HCT116 (cell line): ENCODE measurements around the gene MICU2. TPM values are rescaled to one million over a fixed set of nuclear protein-coding genes. Genes with fewer than 3 reads are reported as not detected.

Source experiments
- ATAC-seq: fragments of 200-7000 bp; cut with Tn5 transposase; 2 replicates; pipeline ENCODE4 v1.9.1; 2020; ENCODE audit warnings: mild to moderate bottlenecking, moderate library complexity
- BruUV-seq: library from RNA; stranded (reverse); fragments of 400-500 nt; replicated peaks from 2 replicates; lab custom pipeline; 2021; lab: Mats Ljungman, UMichigan
- CTCF ChIA-PET: fragments of 300-600 bp; sonication (Branson Sonifier 250); formaldehyde crosslinking; loops from one replicate; lab custom pipeline; 2021; ENCODE audit warnings: antibody characterized with exemption; lab: Charles Lee
- POLR2A ChIA-PET: fragments of 300-600, 350-600 bp; sonication (Branson Sonifier 250); formaldehyde crosslinking; loops from one replicate; lab custom pipeline; 2021; ENCODE audit warnings: antibody characterized with exemption; lab: Charles Lee
- RAD21 ChIA-PET, 2 experiments: fragments of 300-600 bp; sonication (Branson Sonifier 250); formaldehyde crosslinking; loops; one replicate each; lab custom pipeline; 2023; ENCODE audit warnings: low total read pairs in 2 of 2; ENCODE audit not compliant: uncharacterized antibody in 2 of 2, unreplicated experiment in 2 of 2, low non-redundant PET in 1 of 2; lab: Charles Lee
- DNase-seq: peaks from one replicate; pipeline ENCODE4 v3.0.0-alpha.2; 2010; ENCODE audit warnings: low read depth, low spot score
- H2AFZ ChIP-seq: fragments of 200-600 bp; shearing (Covaris generic), sonication (generic); 2 replicates; pipeline ENCODE4 v1.6.1; 2017; ENCODE audit warnings: low read depth, mixed run types, mixed read lengths, antibody characterized with exemption, low read length; ENCODE audit not compliant: poor library complexity, severe bottlenecking
- H3K27ac ChIP-seq: 2 replicates; pipeline ENCODE4 v1.5.1; 2012; ENCODE audit warnings: low read depth, low read length
- H3K27me3 ChIP-seq: fragments of 200-600 bp; sonication (generic); 2 replicates; pipeline ENCODE4 v1.6.1; 2016; ENCODE audit warnings: mixed run types, low read length, mixed read lengths; ENCODE audit not compliant: insufficient read depth
- H3K36me3 ChIP-seq, 2 experiments: fragments of 200-500 bp in 1 of 2; fragments of 200-600 bp in 1 of 2; sonication (Bioruptor generic) in 1 of 2; sonication (generic) in 1 of 2; 2 replicates each; pipeline versions ENCODE4 v1.5.1 to v1.6.1; 2014 to 2016; ENCODE audit warnings: low read length in 2 of 2, inconsistent platforms in 1 of 2, mixed read lengths in 1 of 2, mixed run types in 1 of 2; ENCODE audit not compliant: insufficient read depth in 2 of 2, control insufficient read depth in 1 of 2
- H3K4me1 ChIP-seq, 2 experiments: fragments of 200-600 bp in 1 of 2; sonication (generic) in 1 of 2; 2 replicates each; pipeline versions ENCODE4 v1.5.1 to v1.6.1; 2012 to 2017; ENCODE audit warnings: low read length in 2 of 2, inconsistent platforms in 1 of 2, mild to moderate bottlenecking in 1 of 2, mixed read lengths in 1 of 2, mixed run types in 1 of 2, moderate library complexity in 1 of 2; ENCODE audit not compliant: insufficient read depth in 2 of 2, control insufficient read depth in 1 of 2
- H3K4me2 ChIP-seq: fragments of 200-600 bp; sonication (generic); 2 replicates; pipeline ENCODE4 v1.6.1; 2017; ENCODE audit warnings: mixed run types, low read length, mixed read lengths
- H3K4me3 ChIP-seq, 2 experiments: fragments of 200-600 bp in 1 of 2; sonication (generic) in 1 of 2; replicated peaks in 1 of 2; 2 replicates each; pipeline ENCODE4 v1.5.1; 2011 to 2016; ENCODE audit warnings: low read length in 2 of 2, control low read depth in 1 of 2, low read depth in 1 of 2, mild to moderate bottlenecking in 1 of 2, mixed read lengths in 1 of 2, mixed run types in 1 of 2
- H3K79me2 ChIP-seq: fragments of 200-600 bp; sonication (generic); 2 replicates; pipeline ENCODE4 v1.6.1; 2017; ENCODE audit warnings: mild to moderate bottlenecking, mixed run types, low read length, moderate library complexity, mixed read lengths; ENCODE audit not compliant: insufficient read depth
- H3K9ac ChIP-seq: fragments of 200-600 bp; sonication (generic); 2 replicates; pipeline ENCODE4 v1.6.1; 2016; ENCODE audit warnings: low read length, mixed read lengths
- H3K9me2 ChIP-seq: fragments of 200-600 bp; sonication (generic), shearing (Covaris generic); 2 replicates; pipeline ENCODE4 v1.6.1; 2017; ENCODE audit warnings: mixed run types, mild to moderate bottlenecking, moderate library complexity; ENCODE audit not compliant: insufficient read depth
- H3K9me3 ChIP-seq, 2 experiments: fragments of 200-500 bp in 1 of 2; fragments of 200-600 bp in 1 of 2; sonication (Bioruptor generic) in 1 of 2; sonication (generic) in 1 of 2; 2 replicates each; pipeline ENCODE4 v1.6.1; 2014 to 2017; ENCODE audit warnings: low read length in 2 of 2, mixed read lengths in 2 of 2, inconsistent platforms in 1 of 2, low read depth in 1 of 2, mild to moderate bottlenecking in 1 of 2, mixed run types in 1 of 2, moderate library complexity in 1 of 2; ENCODE audit not compliant: control insufficient read depth in 1 of 2, insufficient read depth in 1 of 2
- H4K20me1 ChIP-seq: fragments of 200-600 bp; sonication (generic), shearing (Covaris generic); 2 replicates; pipeline ENCODE4 v1.6.1; 2017; ENCODE audit warnings: mixed run types, mild to moderate bottlenecking, moderate library complexity; ENCODE audit not compliant: insufficient read depth
- ATF3 ChIP-seq: IDR thresholded peaks from 2 replicates; pipeline ENCODE4 v1.6.1; 2012
- CBX3 ChIP-seq: IDR thresholded peaks from 2 replicates; pipeline ENCODE4 v1.6.1; 2012; ENCODE audit warnings: low read depth
- CEBPB ChIP-seq: IDR thresholded peaks from 2 replicates; pipeline ENCODE4 v1.6.1; 2012; ENCODE audit warnings: low read depth
- CTCF ChIP-seq, 3 experiments: fragments of 200-600 bp in 1 of 3; sonication (generic) in 1 of 3; IDR thresholded peaks in 2 of 3; conservative IDR thresholded peaks in 1 of 3; 2 replicates each; pipeline ENCODE4 v1.5.1; 2012 to 2017; ENCODE audit warnings: low read depth in 2 of 3, low read length in 2 of 3, antibody characterized with exemption in 1 of 3, borderline replicate concordance in 1 of 3, control low read depth in 1 of 3, mild to moderate bottlenecking in 1 of 3, mixed read lengths in 1 of 3, mixed run types in 1 of 3, moderate library complexity in 1 of 3; ENCODE audit not compliant: insufficient read depth in 1 of 3
- EZH2 ChIP-seq: fragments of 200-600 bp; sonication (generic); IDR thresholded peaks from 2 replicates; pipeline ENCODE4 v1.6.1; 2017; ENCODE audit warnings: antibody characterized with exemption, mixed run types
- FOSL1 ChIP-seq: IDR thresholded peaks from 2 replicates; pipeline ENCODE4 v1.6.1; 2012; ENCODE audit warnings: low read depth
- JUND ChIP-seq: IDR thresholded peaks from 2 replicates; pipeline ENCODE4 v1.6.1; 2012
- POLR2A ChIP-seq: IDR thresholded peaks from 2 replicates; pipeline ENCODE4 v1.7.0; 2011; ENCODE audit warnings: borderline replicate concordance; ENCODE audit not compliant: insufficient read depth, insufficient read length; ENCODE audit errors: extremely low read depth
- SP1 ChIP-seq: IDR thresholded peaks from 2 replicates; pipeline ENCODE4 v1.6.1; 2012; ENCODE audit warnings: low read depth
- TCF7L2 ChIP-seq: IDR thresholded peaks from 2 replicates; pipeline ENCODE4 v1.7.0; 2011; ENCODE audit warnings: borderline replicate concordance, inconsistent platforms; ENCODE audit not compliant: insufficient read depth, insufficient read length; ENCODE audit errors: extremely low read depth
- YY1 ChIP-seq: IDR thresholded peaks from 2 replicates; pipeline ENCODE4 v1.6.1; 2011; ENCODE audit warnings: low read length, low read depth, moderate library complexity, mild to moderate bottlenecking; ENCODE audit not compliant: insufficient replicate concordance; ENCODE audit errors: extremely low read depth
- ZBTB33 ChIP-seq: IDR thresholded peaks from 2 replicates; pipeline ENCODE4 v1.6.1; 2011; ENCODE audit warnings: mild to moderate bottlenecking, low read length, moderate library complexity; ENCODE audit not compliant: insufficient replicate concordance; ENCODE audit errors: extremely low read depth
- ZFX ChIP-seq: fragments of 450-650 bp; IDR thresholded peaks from 2 replicates; pipeline ENCODE4 v1.6.1; 2017
- intact Hi-C: fragments of 100-400 bp; cut with micrococcal nuclease; formaldehyde crosslinking; loops from 2 replicates; pipeline ENCODE4 v1.10.0; 2022
- total RNA-seq: library from RNA; stranded (reverse); gene quantifications from one replicate; pipeline ENCODE4 v1.2.1, GENCODE V29; 2021; ENCODE audit not compliant: unreplicated experiment

The MICU2 gene
- total RNA-seq, 1 experiment from 2014 or later, result 41.0 TPM

- H3K36me3 ChIP-seq, result peaks cover 0 to 4% of the 10 kb centered on the region in 2 experiments; a peak in 2 of 4 replicates
- no TSS peak for BruUV-seq
- no peaks in the 10 kb centered on the region for H3K9me3 ChIP-seq
- no peak overlapping the region for H3K4me3 ChIP-seq
- CTCF ChIA-PET, result no interaction called here
- ATAC-seq, result no peak
- DNase-seq, result no peak
- RAD21 ChIA-PET, result no interaction called here
- no peak overlapping the region for H3K9ac ChIP-seq
- intact Hi-C loops, result no loop called here
- no peaks in the 10 kb centered on the region for H3K9me2 ChIP-seq
- POLR2A ChIA-PET, result no interaction called here
- no peak overlapping the region for H3K4me2 ChIP-seq
- TF ChIP-seq ZBTB33 (no peak), SP1 (no peak), ATF3 (no peak), TCF7L2 (no peak), ZFX (no peak), POLR2A (no peak), FOSL1 (no peak), EZH2 (no peak), JUND (no peak), YY1 (no peak), CEBPB (no peak), CTCF (IDR thresholded peaks at IDR 0.05 in 2 of 3, conservative IDR thresholded peaks at IDR 0.05 in 1 of 3; ENCODE audit: borderline replicate concordance in 1 of 3, insufficient read depth in 1 of 3, low read depth in 2 of 3, low read length in 2 of 3) (no peak), CBX3 (no peak)
- no peaks in the 10 kb centered on the region for H3K79me2 ChIP-seq
- no peak overlapping the region for H2AFZ ChIP-seq
- H4K20me1 ChIP-seq, result no peaks in the 10 kb centered on the region
- no peaks in the 10 kb centered on the region for H3K4me1 ChIP-seq
- H3K27ac ChIP-seq, result no peak overlapping the region
- H3K27me3 ChIP-seq, result no peaks in the 10 kb centered on the region
Measured at GRCh38 chr13:21522847-21523246, 81.1 kb downstream of the MICU2 start.
